ENCODE measurements around the gene ATRN. TPM values are rescaled to one million over a fixed set of nuclear protein-coding genes. Genes with fewer than 3 reads are reported as not detected.

Gene ATRN
- total RNA-seq, 2 donors from 2014 or later: 17.0 to 23.1 TPM

DNA sequence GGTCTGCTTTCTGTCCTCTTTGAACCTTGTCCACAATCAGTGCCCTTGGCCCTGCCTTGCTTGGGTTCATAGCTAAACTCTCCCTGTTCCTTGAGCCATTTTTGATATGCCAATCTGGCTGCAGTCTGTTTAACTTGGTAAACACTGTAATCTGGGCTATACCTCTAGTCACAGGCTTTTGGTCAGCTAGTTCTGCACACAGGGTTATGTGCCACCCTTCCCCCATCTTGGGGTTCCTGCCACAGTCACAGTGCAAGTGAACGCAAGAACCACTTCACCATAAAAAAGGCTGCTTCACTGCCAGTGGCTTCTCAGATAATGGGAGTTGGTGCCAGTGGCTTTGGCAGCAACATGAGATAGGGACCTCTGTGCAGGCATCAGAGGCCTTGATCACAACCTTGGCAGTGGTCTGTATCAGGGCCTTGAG is 10.9 kb upstream of the ATRN start:
- no peaks in the 10 kb centered on the region for H3K36me3 ChIP-seq
- H3K4me1 ChIP-seq: no peaks in the 10 kb centered on the region
- DNase-seq: no peak
- H3K27me3 ChIP-seq: no peaks in the 10 kb centered on the region
- H3K27ac ChIP-seq: no peak overlapping the region
- intact Hi-C loops (cut with DNase I): no loop called here
- no peak overlapping the region for H3K9ac ChIP-seq (ENCODE audit: low read depth in 2 of 2, low read length in 2 of 2)
- no peaks in the 10 kb centered on the region for H3K9me3 ChIP-seq
- H3K4me3 ChIP-seq: no peak overlapping the region
- TF ChIP-seq, protein P1, sequence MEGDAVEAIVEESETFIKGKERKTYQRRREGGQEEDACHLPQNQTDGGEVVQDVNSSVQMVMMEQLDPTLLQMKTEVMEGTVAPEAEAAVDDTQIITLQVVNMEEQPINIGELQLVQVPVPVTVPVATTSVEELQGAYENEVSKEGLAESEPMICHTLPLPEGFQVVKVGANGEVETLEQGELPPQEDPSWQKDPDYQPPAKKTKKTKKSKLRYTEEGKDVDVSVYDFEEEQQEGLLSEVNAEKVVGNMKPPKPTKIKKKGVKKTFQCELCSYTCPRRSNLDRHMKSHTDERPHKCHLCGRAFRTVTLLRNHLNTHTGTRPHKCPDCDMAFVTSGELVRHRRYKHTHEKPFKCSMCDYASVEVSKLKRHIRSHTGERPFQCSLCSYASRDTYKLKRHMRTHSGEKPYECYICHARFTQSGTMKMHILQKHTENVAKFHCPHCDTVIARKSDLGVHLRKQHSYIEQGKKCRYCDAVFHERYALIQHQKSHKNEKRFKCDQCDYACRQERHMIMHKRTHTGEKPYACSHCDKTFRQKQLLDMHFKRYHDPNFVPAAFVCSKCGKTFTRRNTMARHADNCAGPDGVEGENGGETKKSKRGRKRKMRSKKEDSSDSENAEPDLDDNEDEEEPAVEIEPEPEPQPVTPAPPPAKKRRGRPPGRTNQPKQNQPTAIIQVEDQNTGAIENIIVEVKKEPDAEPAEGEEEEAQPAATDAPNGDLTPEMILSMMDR (IDR thresholded peaks at IDR 0.05): no peak

DNA sequence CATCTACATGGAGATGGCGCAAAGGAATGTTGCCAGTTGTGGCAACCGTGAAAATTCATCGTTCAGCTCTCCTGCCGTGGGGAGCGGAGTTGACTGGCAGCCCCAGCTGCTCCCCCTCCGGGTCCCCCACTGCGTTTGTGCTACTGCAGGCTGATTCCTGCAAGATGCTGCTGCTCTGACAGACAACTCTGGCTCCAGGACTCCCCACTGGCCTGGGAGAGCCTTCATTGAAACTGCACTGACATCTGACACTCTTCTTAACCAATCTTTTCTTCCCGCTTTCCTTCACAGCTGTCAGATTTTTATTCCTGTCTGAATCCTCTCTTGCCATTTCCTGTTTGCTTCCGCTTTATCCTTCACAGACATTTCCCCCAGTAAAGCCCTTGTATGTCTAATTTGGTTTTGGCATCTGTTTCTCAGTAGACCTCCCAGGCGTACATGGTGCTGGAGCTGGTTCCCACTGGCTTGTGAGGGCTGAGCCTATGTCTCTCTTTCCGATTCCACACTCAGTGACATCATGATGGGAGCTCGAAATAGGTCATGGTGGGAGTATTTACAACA is 9.5 kb upstream of the ATRN start:
- TF ChIP-seq, protein P1 (IDR thresholded peaks at IDR 0.05): no peak
- no peak overlapping the region for H3K27ac ChIP-seq
- DNase-seq: no peak

DNA sequence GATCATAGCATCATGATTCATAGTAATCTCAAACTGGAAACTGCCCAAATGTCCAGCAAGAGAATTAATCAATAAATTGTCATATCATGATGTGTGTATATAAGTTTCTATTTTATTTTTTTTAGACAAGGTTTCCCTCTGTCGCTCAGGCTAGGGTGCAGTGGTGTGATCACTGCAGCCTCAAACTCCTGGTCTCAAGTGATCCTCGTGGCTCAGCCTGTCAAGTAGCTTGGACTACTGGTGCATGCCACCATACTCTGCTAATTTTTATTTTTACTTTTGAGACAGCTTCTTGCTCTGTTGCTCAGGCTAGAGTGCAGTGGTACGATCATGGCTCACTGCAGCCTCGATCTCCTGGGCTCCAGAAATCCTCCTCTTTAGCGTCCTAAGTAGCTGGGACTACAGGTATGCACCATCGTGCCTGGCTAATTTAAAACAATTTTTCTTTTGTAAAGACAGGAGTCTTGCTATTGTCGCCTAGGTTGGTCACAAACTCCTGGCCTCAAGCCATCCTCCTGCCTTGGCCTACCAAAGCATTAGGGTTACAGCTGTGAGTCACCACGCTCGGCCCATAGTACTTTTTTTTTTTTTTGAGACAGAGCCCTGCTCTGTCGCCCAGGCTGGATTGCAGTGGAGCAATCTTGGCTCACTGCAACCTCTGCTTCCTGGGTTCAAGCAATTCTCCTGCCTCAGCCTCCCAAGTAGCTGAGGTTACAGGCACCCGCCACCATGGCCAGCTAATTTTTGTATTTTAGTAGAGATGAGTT is 8.7 kb upstream of the ATRN start:
- Histone ChIP-seq H3K9ac (ENCODE audit: low read depth in 2 of 2, low read length in 2 of 2) (no peak overlapping the region), H3K4me3 (no peak overlapping the region), H3K9me3 (no peaks in the 10 kb centered on the region), H3K27ac (no peak overlapping the region), H3K36me3 (no peaks in the 10 kb centered on the region), H3K4me1 (no peaks in the 10 kb centered on the region), H3K27me3 (no peaks in the 10 kb centered on the region)
- no peak for DNase-seq
- TF ChIP-seq, protein P1 (IDR thresholded peaks at IDR 0.05): no peak
- intact Hi-C loops (cut with DNase I): no loop called here

More for the DNA sequence above, 9.5 kb upstream of the ATRN start:
- intact Hi-C loops (cut with DNase I): no loop called here
- H3K4me3 ChIP-seq: no peak overlapping the region
- no peak overlapping the region for H3K9ac ChIP-seq (ENCODE audit: low read depth in 2 of 2, low read length in 2 of 2)
- no peaks in the 10 kb centered on the region for H3K9me3 ChIP-seq
- no peaks in the 10 kb centered on the region for H3K27me3 ChIP-seq
- no peaks in the 10 kb centered on the region for H3K4me1 ChIP-seq
- H3K36me3 ChIP-seq: no peaks in the 10 kb centered on the region

GRCh38 chr20:3464166-3464565 is 6.7 kb upstream of the ATRN start:
- Histone ChIP-seq H3K9me3 (no peaks in the 10 kb centered on the region), H3K4me1 (no peaks in the 10 kb centered on the region), H3K27me3 (no peaks in the 10 kb centered on the region), H3K36me3 (no peaks in the 10 kb centered on the region), H3K27ac (no peak overlapping the region), H3K9ac (ENCODE audit: low read depth in 2 of 2, low read length in 2 of 2) (no peak overlapping the region), H3K4me3 (no peak overlapping the region)
- intact Hi-C loops (cut with DNase I): no loop called here
- TF ChIP-seq, protein P1 (IDR thresholded peaks at IDR 0.05): no peak
- DNase-seq: no peak

GRCh38 chr20:3465301-3465700 is 5.5 kb upstream of the ATRN start:
- DNase-seq: no peak
- Histone ChIP-seq H3K9ac (ENCODE audit: low read depth in 2 of 2, low read length in 2 of 2) (no peak overlapping the region), H3K9me3 (no peaks in the 10 kb centered on the region), H3K4me3 (no peak overlapping the region), H3K4me1 (no peaks in the 10 kb centered on the region), H3K27ac (no peak overlapping the region), H3K27me3 (no peaks in the 10 kb centered on the region), H3K36me3 (no peaks in the 10 kb centered on the region)
- TF ChIP-seq, protein P1 (IDR thresholded peaks at IDR 0.05): no peak
- intact Hi-C loops (cut with DNase I): no loop called here
